PC-3 (cell line): ENCODE measurements around the gene RBMS2. TPM values are rescaled to one million over a fixed set of nuclear protein-coding genes. Genes with fewer than 3 reads are reported as not detected.

Source experiments
- ATAC-seq: fragments of 200-7000 bp; cut with Tn5 transposase; 2 replicates; pipeline ENCODE4 v1.9.1; 2020; ENCODE audit warnings: mild to moderate bottlenecking, moderate library complexity
- BruUV-seq: library from RNA; stranded (reverse); fragments of 400-500 nt; replicated peaks from 2 replicates; lab custom pipeline; 2021; lab: Mats Ljungman, UMichigan
- CTCF ChIA-PET: fragments of 300-600 bp; sonication (Branson Sonifier 250); formaldehyde crosslinking; loops from one replicate; lab custom pipeline; 2022; ENCODE audit warnings: antibody characterized with exemption; lab: Charles Lee
- POLR2A ChIA-PET: fragments of 300-600 bp; sonication (Branson Sonifier 250); formaldehyde crosslinking; loops from one replicate; lab custom pipeline; 2022; ENCODE audit warnings: antibody characterized with exemption; ENCODE audit not compliant: unreplicated experiment; lab: Charles Lee
- DNase-seq: peaks from one replicate; pipeline ENCODE4 v3.0.0-alpha.2; 2015
- H2AFZ ChIP-seq: fragments of 300-600 bp; sonication (generic); 2 replicates; pipeline ENCODE4 v1.6.0; 2016; ENCODE audit warnings: antibody characterized with exemption, low read length
- H3F3A ChIP-seq: fragments of 300-600 bp; sonication (generic); one replicate; pipeline ENCODE4 v1.6.0; 2017; ENCODE audit warnings: antibody characterized with exemption, low read length, control low read depth, mild to moderate bottlenecking; ENCODE audit not compliant: unreplicated experiment
- H3K27ac ChIP-seq: fragments of 300-600 bp; sonication (generic); 2 replicates; pipeline ENCODE4 v1.5.1; 2016; ENCODE audit warnings: mild to moderate bottlenecking, low read length
- H3K27me3 ChIP-seq: fragments of 300-600 bp; sonication (generic); 2 replicates; pipeline ENCODE4 v1.6.1; 2016; ENCODE audit warnings: low read length, mixed read lengths
- H3K36me3 ChIP-seq: fragments of 300-600 bp; sonication (generic); 2 replicates; pipeline ENCODE4 v1.6.1; 2016; ENCODE audit warnings: low read depth, mixed run types, low read length, mixed read lengths
- H3K4me1 ChIP-seq: fragments of 300-600 bp; sonication (generic); 2 replicates; pipeline ENCODE4 v1.5.1; 2016; ENCODE audit warnings: low read length; ENCODE audit not compliant: insufficient read depth
- H3K4me2 ChIP-seq: fragments of 300-600 bp; sonication (generic); 2 replicates; pipeline ENCODE4 v1.6.0; 2016; ENCODE audit warnings: low read length
- H3K4me3 ChIP-seq: fragments of 300-600 bp; sonication (generic); 2 replicates; pipeline ENCODE4 v1.5.1; 2016; ENCODE audit warnings: mild to moderate bottlenecking, low read length, mixed read lengths
- H3K79me2 ChIP-seq: fragments of 300-600 bp; sonication (generic); 2 replicates; pipeline ENCODE4 v1.6.1; 2017; ENCODE audit warnings: low read length, mixed read lengths
- H3K9ac ChIP-seq: fragments of 300-600 bp; sonication (generic); 2 replicates; pipeline ENCODE4 v1.6.0; 2016; ENCODE audit warnings: mild to moderate bottlenecking, low read length
- H3K9me2 ChIP-seq: fragments of 300-600 bp; sonication (generic); replicated peaks from 2 replicates; pipeline ENCODE4 v1.6.1; 2016; ENCODE audit warnings: mixed run types, low read length, mixed read lengths
- H3K9me3 ChIP-seq: fragments of 300-600 bp; sonication (generic); 2 replicates; pipeline ENCODE4 v1.6.1; 2016; ENCODE audit warnings: low read length, mixed read lengths
- H4K20me1 ChIP-seq: fragments of 300-600 bp; sonication (generic); 2 replicates; pipeline ENCODE4 v1.6.1; 2016; ENCODE audit warnings: low read length, mixed read lengths
- EZH2 ChIP-seq: fragments of 300-600 bp; sonication (generic); IDR thresholded peaks from one replicate; pipeline ENCODE4 v1.6.1; 2017; ENCODE audit warnings: antibody characterized with exemption, mild to moderate bottlenecking, low read length; ENCODE audit not compliant: unreplicated experiment
- EZH2phosphoT487 ChIP-seq: fragments of 300-600 bp; sonication (generic); IDR thresholded peaks from 2 replicates; pipeline ENCODE4 v1.6.1; 2018; ENCODE audit warnings: mild to moderate bottlenecking, antibody characterized with exemption, low read length, borderline replicate concordance
- intact Hi-C: fragments of 100-400 bp; cut with micrococcal nuclease; formaldehyde crosslinking; loops from 2 replicates; pipeline ENCODE4 v1.9.0; 2023
- total RNA-seq: library from RNA; depleted of rRNA; stranded (reverse); fragments of >200 nt; gene quantifications from 2 replicates; pipeline ENCODE4 v1.2.3, GENCODE V29; 2014
- TF ChIP-seq, protein P1 (sequence below): fragments of 300-600 bp; sonication (generic); conservative IDR thresholded peaks from 2 replicates; pipeline ENCODE4 v1.5.1; 2017; ENCODE audit warnings: antibody characterized with exemption, low read depth, mild to moderate bottlenecking, low read length

The RBMS2 gene
- total RNA-seq, 1 experiment from 2014 or later, result 10.2 TPM

DNA sequence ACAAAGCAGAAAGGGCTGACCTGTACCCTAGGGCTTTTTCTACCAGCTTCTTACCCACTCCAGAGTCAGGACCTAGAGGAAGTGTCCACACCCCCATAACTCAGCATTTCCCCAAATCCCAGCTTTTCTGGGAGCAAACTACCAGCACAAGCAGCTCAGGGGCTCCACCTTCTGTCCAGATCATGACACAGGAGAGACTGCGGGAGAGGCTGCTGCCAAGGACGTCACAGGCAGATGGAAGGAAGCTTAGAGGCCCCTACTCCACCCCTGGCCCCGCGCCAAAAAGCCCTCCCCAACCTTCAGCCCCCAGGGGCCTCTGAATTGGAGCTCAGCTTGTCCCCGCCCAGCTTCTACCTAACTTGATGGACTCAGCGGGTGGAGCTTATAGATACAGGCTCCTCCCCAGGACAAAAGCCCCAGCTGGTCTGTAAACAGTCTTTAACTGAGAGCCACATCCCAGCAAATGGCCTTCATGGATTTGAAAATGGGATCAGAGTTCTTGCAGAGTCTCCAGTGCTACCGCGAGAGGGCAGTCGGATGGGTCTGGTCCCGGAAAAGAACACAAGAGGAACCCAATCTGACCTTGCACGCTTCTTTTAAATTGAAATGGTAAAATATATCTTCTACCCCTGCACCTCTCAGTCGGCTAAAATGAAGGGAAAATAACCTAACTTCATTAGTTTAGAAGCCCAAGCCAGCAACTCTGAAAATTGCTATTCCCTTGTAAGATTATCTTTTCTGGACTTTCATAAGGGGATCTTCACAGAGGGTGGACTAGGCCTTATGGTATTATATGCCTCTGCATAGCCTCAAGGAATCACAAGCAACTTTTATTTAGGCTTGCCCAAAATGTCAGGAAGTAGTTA lies 115.3 kb downstream of the RBMS2 start:
- H3K4me1 ChIP-seq, result peaks cover 36% of the 10 kb centered on the region
- peak overlapping the region; percentile 100 for H3K4me2 ChIP-seq
- peaks cover 32% of the 10 kb centered on the region for H3K36me3 ChIP-seq
- no peaks in the 10 kb centered on the region for H3K9me2 ChIP-seq
- no peaks in the 10 kb centered on the region for H3K27me3 ChIP-seq
- TSS peak; percentile 58 for BruUV-seq
- H3K79me2 ChIP-seq, result peaks cover 47% of the 10 kb centered on the region
- peak; percentile 63 for ATAC-seq
- peaks cover 12% of the 10 kb centered on the region for H3F3A ChIP-seq
- TF ChIP-seq, protein P1, sequence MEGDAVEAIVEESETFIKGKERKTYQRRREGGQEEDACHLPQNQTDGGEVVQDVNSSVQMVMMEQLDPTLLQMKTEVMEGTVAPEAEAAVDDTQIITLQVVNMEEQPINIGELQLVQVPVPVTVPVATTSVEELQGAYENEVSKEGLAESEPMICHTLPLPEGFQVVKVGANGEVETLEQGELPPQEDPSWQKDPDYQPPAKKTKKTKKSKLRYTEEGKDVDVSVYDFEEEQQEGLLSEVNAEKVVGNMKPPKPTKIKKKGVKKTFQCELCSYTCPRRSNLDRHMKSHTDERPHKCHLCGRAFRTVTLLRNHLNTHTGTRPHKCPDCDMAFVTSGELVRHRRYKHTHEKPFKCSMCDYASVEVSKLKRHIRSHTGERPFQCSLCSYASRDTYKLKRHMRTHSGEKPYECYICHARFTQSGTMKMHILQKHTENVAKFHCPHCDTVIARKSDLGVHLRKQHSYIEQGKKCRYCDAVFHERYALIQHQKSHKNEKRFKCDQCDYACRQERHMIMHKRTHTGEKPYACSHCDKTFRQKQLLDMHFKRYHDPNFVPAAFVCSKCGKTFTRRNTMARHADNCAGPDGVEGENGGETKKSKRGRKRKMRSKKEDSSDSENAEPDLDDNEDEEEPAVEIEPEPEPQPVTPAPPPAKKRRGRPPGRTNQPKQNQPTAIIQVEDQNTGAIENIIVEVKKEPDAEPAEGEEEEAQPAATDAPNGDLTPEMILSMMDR, result peak; percentile 81
- TF ChIP-seq EZH2 (no peak), EZH2phosphoT487 (no peak)
- peak overlapping the region; percentile 78 for H3K9ac ChIP-seq
- intact Hi-C loops, result loop anchor here (1.0 to 2.0 kb wide), 5 partner anchors 48 to 350 kb away; partner anchors contain the start of genes NACA and PTGES3
- H2AFZ ChIP-seq, result peak overlapping the region; percentile 49; the same call in 1 of the 2 replicates
- peak overlapping the region; percentile 83 for H3K27ac ChIP-seq
- CTCF ChIA-PET, result interaction anchor here (0.5 to 1.5 kb wide), 25 partner anchors 9 to 364 kb away, joined by 3 to 19 read pairs (median 5); partner anchors contain the start of genes ATP5F1B, NACA, PTGES3 and RBMS2
- H4K20me1 ChIP-seq, result 0 out of 2 replicates have a peak, but pooled peaks cover 8% of the 10 kb centered on the region
- peak overlapping the region; percentile 90 for H3K4me3 ChIP-seq
- no peaks in the 10 kb centered on the region for H3K9me3 ChIP-seq
- DNase-seq, result peak; percentile 98
- POLR2A ChIA-PET, result interaction anchor here (0.5 to 1.5 kb wide), 7 partner anchors 25 to 908 kb away, joined by 3 to 14 read pairs (median 5); partner anchors contain the start of genes CD63, NACA, PTGES3 and RBMS2

DNA sequence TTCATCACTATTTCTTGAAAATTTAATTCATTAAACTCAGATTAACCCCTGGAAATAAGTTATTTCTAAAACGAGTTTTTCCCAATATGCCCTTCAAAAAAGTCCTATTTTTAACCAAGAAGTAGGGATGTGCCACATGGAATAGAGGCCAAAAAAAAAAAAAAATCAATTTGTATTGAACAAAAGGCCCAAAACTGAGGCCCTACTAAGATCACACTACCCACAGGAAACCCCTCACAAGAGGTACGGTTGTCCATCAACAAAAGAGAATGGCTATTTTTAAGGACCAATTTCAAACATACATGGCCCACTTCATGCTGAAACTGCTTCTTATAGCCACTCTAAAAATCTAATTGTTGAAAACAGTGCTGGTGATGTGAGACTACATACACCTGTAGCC lies 116.0 kb downstream of the RBMS2 start:
- TF ChIP-seq EZH2 (no peak), EZH2phosphoT487 (no peak)
- TF ChIP-seq, protein P1, result no peak
- ChIA-PET POLR2A (no interaction called here), CTCF (no interaction called here)
- Histone ChIP-seq H3K9me3 (no peaks in the 10 kb centered on the region), H3K4me2 (peak overlapping the region; percentile 12; the same call in 1 of the 2 replicates), H3K4me1 (peaks cover 32% of the 10 kb centered on the region), H4K20me1 (peaks cover 14% of the 10 kb centered on the region), H3K4me3 (no peak overlapping the region), H3K36me3 (peaks cover 39% of the 10 kb centered on the region), H3K9me2 (no peaks in the 10 kb centered on the region), H3K27ac (no peak overlapping the region; the same call in 1 of the 2 replicates), H2AFZ (no peak overlapping the region), H3K9ac (no peak overlapping the region), H3K27me3 (no peaks in the 10 kb centered on the region), H3K79me2 (peaks cover 49% of the 10 kb centered on the region), H3F3A (peaks cover 17% of the 10 kb centered on the region)
- intact Hi-C loops, result loop anchor here (1.0 to 2.0 kb wide), 5 partner anchors 47 to 349 kb away; partner anchors contain the start of genes NACA and PTGES3
- ATAC-seq, result no peak
- BruUV-seq, result no TSS peak
- no peak for DNase-seq
